ENCODE measurements around the gene RPL11.
"Not testable (repeated sequence)": the region's sequence is repeated elsewhere in the genome, so short reads cannot be mapped to it uniquely, and the experiment has no call there.

RPL11 gene

DNA sequence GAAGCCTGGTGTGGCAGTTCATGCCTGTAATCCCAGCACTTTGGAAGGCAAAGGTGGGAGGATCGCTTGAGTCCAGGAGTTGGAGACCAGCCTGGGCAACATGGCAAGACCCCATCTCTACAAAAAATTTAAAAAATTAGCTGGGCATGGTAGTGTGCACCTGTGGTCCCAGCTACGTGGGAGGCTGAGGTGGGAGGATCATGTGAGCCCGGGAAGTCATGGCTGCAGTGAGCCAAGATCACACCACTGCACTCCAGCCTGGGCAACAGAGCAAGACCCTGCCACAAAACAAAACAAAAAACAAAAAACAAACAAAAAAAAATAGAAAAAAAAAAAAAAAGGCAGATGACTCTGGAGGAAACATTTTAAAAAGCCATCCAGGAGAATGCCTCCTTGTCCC lies 3.9 kb upstream of the RPL11 start:
- DNase-seq: not testable (repeated sequence)

- DNase-seq: not testable (repeated sequence)
Observed at GRCh38 chr1:23688281-23688680, 3.3 kb upstream of the RPL11 start.

DNA sequence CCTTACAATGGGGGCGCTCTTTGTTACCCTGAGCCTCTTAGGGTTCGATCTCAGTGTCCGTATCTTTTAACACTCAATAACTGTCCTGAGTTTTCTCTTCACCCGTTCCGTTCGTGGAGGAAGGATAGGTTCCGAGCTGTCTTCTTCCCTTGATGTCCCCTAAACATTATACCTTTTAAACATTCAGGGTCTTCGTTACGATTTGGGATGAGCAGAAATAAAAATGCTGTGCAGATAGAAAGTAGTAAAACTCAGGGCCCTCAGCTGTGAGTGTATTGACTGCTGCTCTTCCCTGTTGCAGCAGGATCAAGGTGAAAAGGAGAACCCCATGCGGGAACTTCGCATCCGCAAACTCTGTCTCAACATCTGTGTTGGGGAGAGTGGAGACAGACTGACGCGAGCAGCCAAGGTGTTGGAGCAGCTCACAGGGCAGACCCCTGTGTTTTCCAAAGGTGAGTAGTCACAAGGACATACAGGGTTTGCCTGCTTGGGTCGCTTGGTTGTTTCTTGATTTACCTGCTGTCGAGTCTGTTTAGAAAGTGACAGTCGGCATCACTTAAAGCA lies 784 bp downstream of the RPL11 start:
- no peak for DNase-seq

- no peak for DNase-seq
Observed at GRCh38 chr1:23693599-23693998, 2.0 kb downstream of the RPL11 start.

- no peak for DNase-seq
Observed at GRCh38 chr1:23694371-23694770, 2.8 kb downstream of the RPL11 start.

GRCh38 chr1:23695667-23696066 lies 4.1 kb downstream of the RPL11 start:
- DNase-seq: no peak

- DNase-seq: no peak
Observed at GRCh38 chr1:23696335-23696989, 4.9 kb downstream of the RPL11 start.

GRCh38 chr1:23698466-23698865 lies 6.9 kb downstream of the RPL11 start:
- DNase-seq: no peak

DNA sequence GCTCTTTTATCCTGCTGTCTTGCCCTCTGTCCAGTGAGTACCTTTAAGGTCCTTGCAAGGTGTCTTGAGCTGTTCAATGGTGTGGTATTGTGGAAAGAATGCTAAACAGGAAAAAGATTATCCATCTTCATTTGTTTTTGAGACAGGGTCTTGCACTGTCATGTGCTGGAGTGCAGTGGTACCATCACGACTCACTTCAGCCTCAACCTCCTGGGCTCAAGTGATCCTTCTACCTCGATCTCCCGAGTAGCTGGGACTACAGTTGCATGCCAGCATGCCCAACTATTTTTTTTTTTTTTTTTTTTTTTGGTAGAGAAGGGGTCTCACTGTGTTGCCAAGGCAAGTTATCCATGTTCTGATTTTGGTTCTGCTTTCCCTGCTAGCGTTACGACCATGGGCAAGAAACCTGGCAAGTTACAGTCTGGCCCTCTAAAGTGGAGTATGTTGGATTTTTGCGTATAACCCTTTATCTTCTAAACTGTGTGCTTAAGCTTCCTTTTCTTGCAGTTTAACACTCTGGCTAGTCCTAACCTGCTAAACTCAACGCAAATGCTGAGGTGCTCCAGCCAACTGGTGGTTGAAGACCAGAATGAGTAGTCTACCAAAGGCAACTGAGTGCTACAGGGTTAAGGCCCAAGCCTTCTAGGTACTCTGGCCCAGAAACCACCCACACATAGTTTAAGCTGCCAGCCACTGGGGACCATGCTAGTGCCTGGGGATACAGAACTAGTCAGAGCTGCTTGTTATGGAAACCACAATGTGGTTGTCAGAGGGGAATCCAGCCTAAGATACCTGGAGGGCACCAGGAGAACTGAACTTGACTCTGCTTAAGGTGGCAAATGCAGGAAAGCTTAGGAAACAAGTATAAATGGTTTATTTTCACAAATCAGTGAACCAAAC lies 7.9 kb downstream of the RPL11 start:
- DNase-seq: no peak

DNA sequence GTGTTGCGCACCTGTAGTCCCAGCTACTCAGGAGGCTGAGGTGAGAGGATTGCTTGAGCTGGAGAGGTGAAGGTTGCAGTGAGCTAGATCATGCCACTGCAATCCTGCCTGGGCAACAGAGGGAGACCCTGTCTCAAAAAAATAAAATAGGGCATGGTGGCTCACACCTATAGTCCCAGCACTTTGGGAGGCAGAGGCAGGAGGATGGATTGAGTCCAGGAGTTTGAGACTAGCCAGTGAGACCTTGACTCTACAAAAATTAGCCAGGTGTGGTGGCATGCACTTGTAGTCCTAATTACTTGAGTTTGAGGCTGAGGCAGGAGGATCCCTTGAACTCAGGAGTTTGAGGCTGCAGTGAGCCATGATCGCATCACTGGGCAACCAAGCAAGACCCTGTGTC lies 9.7 kb downstream of the RPL11 start:
- DNase-seq: no peak

DNA sequence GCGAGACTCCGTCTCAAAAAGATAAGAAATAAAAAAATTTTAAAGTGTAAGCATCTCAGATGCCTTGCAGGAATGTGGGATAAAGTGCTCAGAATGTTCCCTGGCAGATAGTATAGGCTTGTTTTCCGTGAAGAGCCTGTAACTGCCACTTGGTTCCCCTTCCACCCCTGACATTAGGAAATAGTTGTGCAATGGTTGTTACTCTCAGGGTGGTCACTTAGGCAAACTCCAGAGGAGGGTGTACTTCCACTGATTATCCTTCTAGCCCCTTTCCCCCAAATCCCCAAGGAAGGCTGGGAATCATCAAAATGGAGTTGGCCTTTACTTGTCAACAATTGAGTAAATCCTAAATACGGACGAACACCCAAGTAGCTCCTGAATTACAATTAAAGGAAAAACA lies 10.4 kb downstream of the RPL11 start:
- DNase-seq: no peak

- no peak for DNase-seq
Observed at GRCh38 chr1:23704834-23705495, 13.4 kb downstream of the RPL11 start.

- no peak for DNase-seq
Observed at GRCh38 chr1:23709229-23709628, 17.6 kb downstream of the RPL11 start.

DNA sequence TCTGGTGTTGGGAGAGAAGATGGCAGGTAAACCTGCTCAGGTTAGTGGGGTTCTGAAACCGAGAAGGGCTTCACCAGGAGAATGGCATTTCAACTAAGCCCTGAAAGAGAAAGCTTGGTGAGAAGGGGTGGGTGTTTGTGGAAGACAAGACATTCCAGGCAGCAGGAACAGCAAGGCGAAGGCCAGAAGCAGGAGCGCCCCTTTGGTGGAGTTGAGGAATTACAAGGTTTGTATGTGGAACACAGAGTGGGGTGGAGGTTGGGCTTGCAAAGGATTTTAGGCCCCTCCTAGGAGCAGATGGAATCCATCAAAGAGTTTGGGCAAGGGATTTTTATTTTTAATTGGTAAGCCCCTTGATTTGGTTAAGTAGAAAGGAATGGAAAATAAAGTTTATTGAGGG lies 26.9 kb downstream of the RPL11 start:
- DNase-seq: no peak

DNA sequence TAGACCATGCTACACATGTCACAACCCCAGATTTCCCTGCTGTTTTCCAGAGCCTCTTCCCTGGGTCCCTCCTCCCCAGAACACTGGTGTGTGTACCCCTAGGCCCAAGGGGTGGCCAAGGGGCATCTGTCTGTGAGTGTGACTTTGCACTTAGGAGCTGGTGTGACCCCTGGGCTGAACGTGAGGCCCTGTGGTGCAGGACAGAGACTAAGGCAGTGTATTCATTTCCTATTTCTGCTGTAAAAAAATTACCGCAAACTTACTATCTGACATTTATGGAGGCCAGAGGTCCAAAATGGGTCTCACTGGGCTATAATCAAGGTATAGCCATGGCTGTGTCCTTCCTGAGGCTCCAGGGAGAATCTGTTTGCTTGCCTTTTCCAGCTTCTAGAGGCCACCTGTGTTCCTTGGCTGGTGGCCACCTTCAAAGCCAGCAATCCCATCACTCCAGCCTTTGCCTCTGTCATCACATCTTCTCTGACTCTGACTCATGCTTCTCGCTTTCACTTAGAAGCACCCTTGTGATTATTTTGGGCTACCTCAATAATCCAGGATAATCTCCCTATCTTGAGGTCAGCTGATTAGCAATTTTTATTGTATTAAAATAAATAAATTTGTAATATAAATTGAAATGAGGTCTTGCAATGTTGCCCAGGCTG lies 27.7 kb downstream of the RPL11 start:
- DNase-seq: no peak

- DNase-seq: no peak
Observed at GRCh38 chr1:23720256-23720995, 28.8 kb downstream of the RPL11 start.

DNA sequence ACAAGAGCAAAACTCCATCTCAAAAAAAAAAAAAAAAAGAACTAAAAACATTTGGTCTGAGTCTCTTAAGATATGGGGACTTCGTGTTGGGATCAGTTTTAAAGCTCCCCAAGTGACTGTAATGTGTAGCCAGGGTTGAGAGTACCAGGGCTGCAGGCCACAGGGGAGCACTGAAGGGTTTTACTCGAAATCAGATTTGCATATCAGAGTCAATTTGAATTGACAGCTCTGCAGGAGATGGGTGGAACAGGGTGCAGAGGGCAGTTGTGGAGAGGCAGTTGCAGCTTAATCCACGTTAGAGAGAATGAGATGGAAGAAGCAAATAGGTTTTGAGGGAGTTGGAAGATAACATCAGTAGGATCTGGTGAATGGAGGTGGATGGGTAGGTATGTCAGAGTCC lies 31.0 kb downstream of the RPL11 start:
- no peak for DNase-seq

GRCh38 chr1:23726686-23727085 lies 35.1 kb downstream of the RPL11 start:
- DNase-seq: no peak

- DNase-seq: no peak
Observed at GRCh38 chr1:23727362-23727811, 35.8 kb downstream of the RPL11 start.

GRCh38 chr1:23732363-23733224 lies 41.0 kb downstream of the RPL11 start:
- DNase-seq: no peak

GRCh38 chr1:23733281-23733680 lies 41.7 kb downstream of the RPL11 start:
- not testable (repeated sequence) for DNase-seq

Measured in effector CD8-positive, alpha-beta T cell (primary cell).